GM21447 (cell line): ENCODE data around the gene OAF.
"Not testable (repeated sequence)": the region's sequence is repeated elsewhere in the genome, so short reads cannot be mapped to it uniquely, and the experiment has no call there.

Experiments used
- ATAC-seq: cut with Tn5 transposase; IDR thresholded peaks from one replicate; pipeline ENCODE4 v1.9.1; 2021; ENCODE audit not compliant: unreplicated experiment

The OAF gene

GRCh38 chr11:120261321-120261720 lies 50.5 kb downstream of the OAF start:
- ATAC-seq = no peak

GRCh38 chr11:120261931-120262330 lies 51.1 kb downstream of the OAF start:
- ATAC-seq = no peak

- no peak for ATAC-seq
These were observed 56.5 kb downstream of the OAF start for GRCh38 chr11:120267319-120267718.

- no peak for ATAC-seq
These were observed 57.9 kb downstream of the OAF start for GRCh38 chr11:120268686-120269085.

GRCh38 chr11:120270386-120270785 lies 59.6 kb downstream of the OAF start:
- no peak for ATAC-seq

- ATAC-seq = no peak
These were observed 60.8 kb downstream of the OAF start for GRCh38 chr11:120271672-120272071.

GRCh38 chr11:120272303-120272702 lies 61.5 kb downstream of the OAF start:
- no peak for ATAC-seq

GRCh38 chr11:120273432-120273831 lies 62.6 kb downstream of the OAF start:
- no peak for ATAC-seq

- ATAC-seq = not testable (repeated sequence)
These were observed 63.1 kb downstream of the OAF start for GRCh38 chr11:120273956-120274355.

GRCh38 chr11:120279502-120279901 lies 68.7 kb downstream of the OAF start:
- no peak for ATAC-seq
